SH-SY5Y (cell line): Measurements from ENCODE around the gene HK3.

Experiments
- GATA2 ChIP-seq: IDR thresholded peaks from 2 replicates; pipeline ENCODE4 v1.6.1; 2011; ENCODE audit warnings: mild to moderate bottlenecking, low read depth, low read length
- GATA3 ChIP-seq: IDR thresholded peaks from 2 replicates; pipeline ENCODE4 v1.6.1; 2011; ENCODE audit warnings: low read depth, mild to moderate bottlenecking, low read length, moderate library complexity

The HK3 gene

GRCh38 chr5:176873541-176874172, 25.5 kb downstream of the HK3 start:
- TF ChIP-seq GATA3: no peak
- no peak for TF ChIP-seq GATA2

DNA sequence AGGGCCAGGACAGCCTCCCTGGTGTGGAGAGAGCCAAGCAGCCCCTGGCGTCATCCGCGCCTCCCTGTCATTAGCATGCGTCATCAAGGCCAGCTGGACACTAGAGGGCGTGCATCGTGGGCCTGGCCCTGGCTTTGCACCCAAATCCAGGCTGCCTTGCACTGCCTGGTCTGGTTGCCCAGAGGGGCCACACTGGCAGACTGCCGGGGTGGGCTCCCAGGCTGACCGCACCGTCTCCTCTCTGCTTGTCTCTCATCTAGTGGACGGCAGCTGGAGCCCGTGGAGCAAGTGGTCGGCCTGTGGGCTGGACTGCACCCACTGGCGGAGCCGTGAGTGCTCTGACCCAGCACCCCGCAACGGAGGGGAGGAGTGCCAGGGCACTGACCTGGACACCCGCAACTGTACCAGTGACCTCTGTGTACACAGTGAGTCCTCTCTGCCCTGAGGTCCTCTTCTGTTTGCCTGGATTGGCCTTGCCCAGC, 29.0 kb downstream of the HK3 start:
- TF ChIP-seq GATA3 (no peak), GATA2 (no peak)

DNA sequence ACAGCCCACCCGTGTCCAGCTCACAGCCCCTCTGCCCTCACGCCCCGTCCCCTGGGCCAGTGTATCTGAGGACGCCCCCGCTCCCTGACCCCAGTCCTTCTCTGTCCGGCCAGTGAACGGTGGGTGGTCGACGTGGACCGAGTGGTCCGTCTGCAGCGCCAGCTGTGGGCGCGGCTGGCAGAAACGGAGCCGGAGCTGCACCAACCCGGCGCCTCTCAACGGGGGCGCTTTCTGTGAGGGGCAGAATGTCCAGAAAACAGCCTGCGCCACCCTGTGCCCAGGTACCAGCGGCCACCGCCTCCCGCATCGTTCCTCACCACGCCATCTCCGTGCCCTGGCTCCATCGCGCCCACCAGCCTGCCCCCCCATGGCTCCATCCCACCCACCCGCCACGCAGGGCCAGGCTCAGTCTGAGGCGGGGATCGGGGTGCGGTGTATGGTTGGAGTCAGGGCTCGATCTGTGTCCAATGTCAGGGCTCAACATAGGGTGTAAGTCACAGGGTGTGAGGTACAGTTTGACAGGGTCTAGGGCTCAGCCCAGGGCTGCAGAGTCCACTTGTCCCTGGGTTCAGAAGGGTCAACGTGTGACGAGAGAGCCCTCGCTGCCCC, 29.5 kb downstream of the HK3 start:
- TF ChIP-seq GATA2: no peak
- no peak for TF ChIP-seq GATA3

GRCh38 chr5:176868731-176869130, 30.4 kb downstream of the HK3 start:
- TF ChIP-seq GATA3 (no peak), GATA2 (no peak)

DNA sequence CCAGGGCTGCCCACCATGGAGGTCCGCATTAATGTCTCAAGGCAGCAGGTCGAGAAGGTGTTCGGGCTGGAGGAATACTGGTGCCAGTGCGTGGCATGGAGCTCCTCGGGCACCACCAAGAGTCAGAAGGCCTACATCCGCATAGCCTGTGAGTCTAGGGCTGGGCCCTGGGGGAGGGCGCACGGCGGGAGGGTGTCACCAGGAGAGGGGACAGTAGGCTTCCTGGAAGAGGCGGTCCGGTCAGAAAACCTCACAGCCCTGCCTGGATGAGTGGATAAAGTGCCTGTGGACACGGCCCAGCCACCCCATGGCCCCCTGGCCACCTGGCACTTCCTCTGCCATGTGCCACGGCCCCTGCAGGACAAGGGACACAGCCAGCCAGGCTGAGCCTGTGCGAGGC, 31.0 kb downstream of the HK3 start:
- TF ChIP-seq GATA3: no peak
- no peak for TF ChIP-seq GATA2

GRCh38 chr5:176866707-176867310, 32.3 kb downstream of the HK3 start:
- TF ChIP-seq GATA3 (no peak), GATA2 (peak; percentile 81)

- TF ChIP-seq GATA2 (no peak), GATA3 (no peak)
Measured at GRCh38 chr5:176865964-176866363, 33.2 kb downstream of the HK3 start.

DNA sequence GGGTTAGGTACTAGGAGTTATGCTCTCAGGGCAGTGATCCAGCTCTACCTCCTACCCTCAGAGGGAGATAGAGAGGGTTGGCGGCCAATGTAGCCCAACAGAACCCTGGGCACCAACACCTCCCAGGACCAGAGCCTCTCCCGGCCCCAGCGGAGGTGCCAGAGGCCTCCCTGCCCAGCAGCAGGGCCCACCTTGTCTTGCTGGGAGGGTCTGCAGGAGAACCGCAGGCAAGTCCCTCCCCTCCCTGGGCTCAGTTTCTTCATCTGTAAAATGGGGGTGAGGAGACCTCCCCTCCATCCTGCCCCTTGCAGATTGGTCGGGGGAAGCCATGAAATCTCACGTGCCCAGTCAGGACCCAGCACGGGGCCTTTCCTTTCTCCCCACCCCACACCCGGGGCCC, 34.4 kb downstream of the HK3 start:
- no peak for TF ChIP-seq GATA2
- no peak for TF ChIP-seq GATA3

DNA sequence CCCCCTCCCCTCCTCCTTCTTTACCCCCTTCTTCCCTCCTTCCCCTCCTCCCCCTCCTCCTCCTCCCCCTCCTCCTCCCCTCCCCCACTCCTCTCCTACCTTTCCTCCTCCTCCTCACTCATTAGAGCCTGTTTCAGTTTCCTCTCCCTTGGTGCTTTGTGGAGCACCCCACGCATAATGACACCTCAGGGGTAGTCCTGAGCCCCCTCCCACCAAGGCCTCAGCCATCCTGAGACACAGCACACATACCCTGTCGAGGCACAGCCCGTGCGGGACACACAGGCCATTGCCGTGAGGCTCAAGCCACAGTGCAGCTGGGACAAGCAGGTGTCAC, 35.4 kb downstream of the HK3 start:
- TF ChIP-seq GATA2 (no peak), GATA3 (no peak)

DNA sequence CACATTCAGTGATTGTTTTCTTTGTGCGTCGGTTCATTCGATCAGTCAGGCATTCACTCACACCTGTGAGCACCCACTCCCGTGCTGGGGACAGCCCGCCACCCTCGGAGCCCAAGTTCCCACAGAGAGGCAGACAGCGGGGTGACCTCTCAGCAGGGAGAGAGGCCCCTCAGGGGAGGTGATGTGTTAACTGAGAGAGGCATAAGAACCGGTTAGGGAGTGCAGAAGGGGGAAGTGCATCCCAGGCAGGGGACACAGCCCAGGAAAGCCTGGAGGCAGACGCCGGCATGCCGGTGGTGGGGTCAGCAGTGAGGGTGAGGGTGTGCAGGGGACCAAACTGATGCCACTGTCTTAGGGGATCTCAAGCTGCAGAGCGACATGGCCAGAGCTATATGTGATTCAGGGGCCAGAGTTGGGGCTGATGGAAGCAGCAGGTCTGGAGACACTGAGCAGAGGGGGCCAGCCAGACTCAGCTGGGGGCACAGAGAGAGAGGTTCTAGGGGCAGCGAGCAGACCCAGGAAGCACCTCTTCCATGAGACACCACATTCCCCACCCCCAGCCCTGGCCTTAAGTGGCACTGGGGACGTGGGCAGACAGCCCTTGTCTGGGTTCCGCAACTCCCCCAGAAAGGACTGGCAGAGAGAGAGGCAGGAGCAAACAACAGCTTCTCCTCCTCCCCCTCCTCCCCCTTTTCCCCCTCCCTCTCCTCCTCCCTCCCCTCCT, 35.9 kb downstream of the HK3 start:
- no peak for TF ChIP-seq GATA2

GRCh38 chr5:176862330-176862995, 36.7 kb downstream of the HK3 start:
- TF ChIP-seq GATA3 (no peak), GATA2 (no peak)

GRCh38 chr5:176861276-176861675, 37.9 kb downstream of the HK3 start:
- TF ChIP-seq GATA3 (no peak), GATA2 (no peak)

DNA sequence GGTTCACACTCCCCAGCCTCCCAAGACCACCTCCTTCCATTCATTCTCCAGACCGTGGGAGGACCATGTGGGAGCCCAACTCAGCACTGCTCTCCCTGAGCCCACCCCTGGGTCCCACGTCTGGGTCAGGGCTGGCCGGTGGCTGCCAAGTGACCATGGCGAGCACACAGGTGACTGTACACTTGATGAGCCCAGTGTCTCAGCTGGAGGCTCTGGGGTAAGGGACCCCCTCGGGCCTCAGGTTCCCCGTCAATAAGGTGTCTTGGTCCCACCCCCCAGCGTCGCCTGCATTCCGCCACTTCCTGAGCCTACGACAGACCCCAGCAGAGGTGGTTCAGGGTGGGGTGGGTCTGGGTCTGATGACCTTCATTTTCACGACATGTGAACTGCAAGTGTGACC, 38.8 kb downstream of the HK3 start:
- no peak for TF ChIP-seq GATA2
- TF ChIP-seq GATA3: no peak

- TF ChIP-seq GATA3 (no peak), GATA2 (no peak)
Measured at GRCh38 chr5:176859916-176860315, 39.2 kb downstream of the HK3 start.
